GM23338 (cell line): ENCODE results near the gene TTC21B. TPM values are rescaled to one million over a fixed set of nuclear protein-coding genes. Genes with fewer than 3 reads are reported as not detected.

ENCODE experiments used
- ATAC-seq: fragments of 200-7000 bp; cut with Tn5 transposase; 3 replicates; pipeline ENCODE4 v1.9.1; 2020
- DNase-seq: peaks from one replicate; pipeline ENCODE4 v3.0.0-alpha.2; 2015; ENCODE audit warnings: low spot score
- H2AFZ ChIP-seq: fragments of 200-600 bp; sonication (generic); 2 replicates; pipeline ENCODE4 v1.8.0; 2016; ENCODE audit warnings: antibody characterized with exemption, mild to moderate bottlenecking, moderate library complexity
- H3F3A ChIP-seq: fragments of 200-600 bp; sonication (generic); replicated peaks from 2 replicates; pipeline ENCODE4 v1.8.0; 2017; ENCODE audit warnings: antibody characterized with exemption, mixed run types, low read depth
- H3K27ac ChIP-seq: fragments of 200-600 bp; sonication (generic); 2 replicates; pipeline ENCODE4 v1.6.1; 2016; ENCODE audit warnings: low read depth
- H3K27me3 ChIP-seq: fragments of 200-600 bp; sonication (generic); 2 replicates; pipeline ENCODE4 v1.8.0; 2016; ENCODE audit warnings: mild to moderate bottlenecking, mixed run types, moderate library complexity; ENCODE audit not compliant: insufficient read depth
- H3K36me3 ChIP-seq: fragments of 200-600 bp; sonication (generic); 2 replicates; pipeline ENCODE4 v1.8.0; 2016; ENCODE audit warnings: mild to moderate bottlenecking; ENCODE audit not compliant: insufficient read depth
- H3K4me1 ChIP-seq: fragments of 200-600 bp; sonication (generic); 2 replicates; pipeline ENCODE4 v1.8.0; 2016; ENCODE audit warnings: mild to moderate bottlenecking, moderate library complexity; ENCODE audit not compliant: insufficient read depth
- H3K4me2 ChIP-seq: fragments of 200-600 bp; sonication (generic); 2 replicates; pipeline ENCODE4 v1.7.1; 2017; ENCODE audit warnings: mixed run types
- H3K4me3 ChIP-seq: fragments of 200-600 bp; sonication (generic); 2 replicates; pipeline ENCODE4 v1.6.1; 2016; ENCODE audit warnings: mixed run types
- H3K79me2 ChIP-seq: fragments of 200-600 bp; sonication (generic); replicated peaks from 2 replicates; pipeline ENCODE4 v1.8.0; 2017; ENCODE audit warnings: mild to moderate bottlenecking; ENCODE audit not compliant: insufficient read depth
- H3K9me2 ChIP-seq: fragments of 200-600 bp; sonication (generic); 2 replicates; pipeline ENCODE4 v1.8.0; 2017; ENCODE audit not compliant: insufficient read depth
- H4K20me1 ChIP-seq: fragments of 200-600 bp; sonication (generic); replicated peaks from 2 replicates; pipeline ENCODE4 v1.8.0; 2017; ENCODE audit warnings: mild to moderate bottlenecking; ENCODE audit not compliant: insufficient read depth
- H3K27ac Mint-ChIP-seq: 2 replicates; pipeline ENCODE4 v1.8.0; 2020; ENCODE audit warnings: inconsistent platforms, mild to moderate bottlenecking, moderate library complexity, mixed read lengths
- H3K27me3 Mint-ChIP-seq: 3 replicates; pipeline ENCODE4 v1.8.0; 2022; ENCODE audit warnings: low read depth, mild to moderate bottlenecking, moderate library complexity, mixed read lengths, inconsistent platforms; ENCODE audit not compliant: insufficient read depth, poor library complexity
- H3K36me3 Mint-ChIP-seq: 3 replicates; pipeline ENCODE4 v1.8.0; 2021; ENCODE audit warnings: low read depth, mild to moderate bottlenecking, inconsistent platforms, moderate library complexity, mixed read lengths
- H3K4me1 Mint-ChIP-seq: 3 replicates; pipeline ENCODE4 v1.8.0; 2020; ENCODE audit warnings: mild to moderate bottlenecking, inconsistent platforms, mixed read lengths
- H3K4me3 Mint-ChIP-seq: 3 replicates; pipeline ENCODE4 v1.8.0; 2021; ENCODE audit warnings: moderate library complexity, mild to moderate bottlenecking, inconsistent platforms, mixed read lengths
- H3K9me3 Mint-ChIP-seq: 3 replicates; pipeline ENCODE4 v1.8.0; 2020; ENCODE audit warnings: moderate library complexity, mild to moderate bottlenecking, inconsistent platforms, mixed read lengths
- CREB1 ChIP-seq: fragments of 250-450 bp; sonication (Bioruptor Pico); IDR thresholded peaks from 2 replicates; pipeline ENCODE4 v1.5.0; 2020; ENCODE audit warnings: low read depth, mild to moderate bottlenecking, moderate library complexity
- EZH2phosphoT487 ChIP-seq: fragments of 200-600 bp; sonication (generic); IDR thresholded peaks from one replicate; pipeline ENCODE4 v1.8.1; 2018; ENCODE audit warnings: antibody characterized with exemption; ENCODE audit not compliant: unreplicated experiment
- JUNB ChIP-seq: IDR thresholded peaks from one replicate; pipeline ENCODE4 v1.6.1; 2016; ENCODE audit warnings: antibody characterized with exemption; ENCODE audit not compliant: unreplicated experiment
- NANOG ChIP-seq: IDR thresholded peaks from 2 replicates; pipeline ENCODE4 v1.6.1; 2016; ENCODE audit warnings: antibody characterized with exemption, borderline replicate concordance
- POLR2AphosphoS5 ChIP-seq: IDR thresholded peaks from 2 replicates; pipeline ENCODE4 v1.6.1; 2016; ENCODE audit warnings: antibody characterized with exemption, low read depth
- ZNF114 ChIP-seq: fragments of 250-450 bp; sonication (Bioruptor Pico); IDR thresholded peaks from 2 replicates; pipeline ENCODE4 v1.5.0; 2020; ENCODE audit warnings: mild to moderate bottlenecking, moderate library complexity
- ZNF331 ChIP-seq: fragments of 250-450 bp; sonication (Bioruptor Pico); IDR thresholded peaks from 2 replicates; pipeline ENCODE4 v1.5.0; 2020; ENCODE audit warnings: low read depth, mild to moderate bottlenecking, moderate library complexity
- polyA plus RNA-seq: library from polyadenylated mRNA; unstranded; fragments of >200 nt; fragmentation: Nextera tagmentation; extraction: Ambion mirVana; gene quantifications from 2 replicates; pipeline ENCODE4 v1.2.1, GENCODE V29; 2016
- total RNA-seq: library from RNA; depleted of rRNA; stranded (reverse); fragments of >200 nt; shearing (Covaris generic); gene quantifications from 2 replicates; pipeline ENCODE4 v1.2.3, GENCODE V29; 2014
- TF ChIP-seq, protein P1 (sequence below): IDR thresholded peaks from 2 replicates; pipeline ENCODE4 v1.6.1; 2016; ENCODE audit warnings: antibody characterized with exemption
- TF ChIP-seq, protein P2 (sequence below), 2 experiments: fragments of 200-600 bp in 1 of 2; sonication (generic) in 1 of 2; conservative IDR thresholded peaks; 2 replicates each; pipeline versions ENCODE4 v1.5.1 to v1.6.1; 2016 to 2017; ENCODE audit warnings: antibody characterized with exemption in 2 of 2, low read depth in 2 of 2, mild to moderate bottlenecking in 2 of 2, moderate library complexity in 1 of 2
- TF ChIP-seq, protein P3 (sequence below): fragments of 250-450 bp; sonication (Bioruptor Pico); IDR thresholded peaks from 2 replicates; pipeline ENCODE4 v1.5.0; 2020; ENCODE audit warnings: mild to moderate bottlenecking, moderate library complexity
- TF ChIP-seq, protein P4 (sequence below): IDR thresholded peaks from one replicate; pipeline ENCODE4 v1.6.1; 2018; ENCODE audit warnings: antibody characterized with exemption; ENCODE audit not compliant: unreplicated experiment

Gene TTC21B
- total and polyA plus RNA-seq, 2 experiments from 2014 or later, result 10.1 to 32.8 TPM

DNA sequence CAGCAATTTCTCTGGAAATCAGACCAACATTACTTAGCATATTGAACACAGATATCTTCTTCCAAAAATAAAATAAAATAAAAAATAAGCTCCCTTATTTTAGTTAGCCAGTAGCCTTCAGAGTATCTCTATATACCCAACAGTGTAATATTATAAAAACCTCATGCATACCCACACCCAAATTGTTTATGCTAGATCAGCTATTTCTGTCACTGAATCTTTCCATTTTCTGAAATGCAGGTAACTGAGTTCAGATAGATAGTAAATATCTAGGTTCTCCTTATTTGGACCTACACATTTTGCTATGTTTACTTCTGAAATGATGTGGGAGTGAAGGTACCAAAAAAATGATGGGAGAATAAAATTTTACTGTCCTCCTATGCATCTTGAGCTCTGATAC lies 39.9 kb downstream of the TTC21B start:
- Histone ChIP-seq H3K79me2 (no peaks in the 10 kb centered on the region), H4K20me1 (no peaks in the 10 kb centered on the region), H3K27me3 (no peaks in the 10 kb centered on the region), H2AFZ (no peak overlapping the region), H3K4me2 (no peak overlapping the region), H3K36me3 (peaks cover 20% of the 10 kb centered on the region; the same call in 1 of the 2 replicates), H3K4me1 (no peaks in the 10 kb centered on the region), H3K4me3 (no peak overlapping the region), H3K9me2 (no peaks in the 10 kb centered on the region), H3K27ac (no peak overlapping the region), H3F3A (no peaks in the 10 kb centered on the region)
- no peaks in the 10 kb centered on the region for H3K9me3 Mint-ChIP-seq
- peaks cover 3% of the 10 kb centered on the region for H3K27me3 Mint-ChIP-seq
- no peaks in the 10 kb centered on the region for H3K4me1 Mint-ChIP-seq
- TF ChIP-seq, protein P1, sequence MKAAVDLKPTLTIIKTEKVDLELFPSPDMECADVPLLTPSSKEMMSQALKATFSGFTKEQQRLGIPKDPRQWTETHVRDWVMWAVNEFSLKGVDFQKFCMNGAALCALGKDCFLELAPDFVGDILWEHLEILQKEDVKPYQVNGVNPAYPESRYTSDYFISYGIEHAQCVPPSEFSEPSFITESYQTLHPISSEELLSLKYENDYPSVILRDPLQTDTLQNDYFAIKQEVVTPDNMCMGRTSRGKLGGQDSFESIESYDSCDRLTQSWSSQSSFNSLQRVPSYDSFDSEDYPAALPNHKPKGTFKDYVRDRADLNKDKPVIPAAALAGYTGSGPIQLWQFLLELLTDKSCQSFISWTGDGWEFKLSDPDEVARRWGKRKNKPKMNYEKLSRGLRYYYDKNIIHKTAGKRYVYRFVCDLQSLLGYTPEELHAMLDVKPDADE, result no peak
- TF ChIP-seq NANOG (no peak), ZNF114 (CRISPR knock-in tag) (no peak), ZNF331 (CRISPR knock-in tag) (no peak), EZH2phosphoT487 (no peak), POLR2AphosphoS5 (no peak), JUNB (no peak), CREB1 (CRISPR knock-in tag) (no peak)
- TF ChIP-seq, protein P2, sequence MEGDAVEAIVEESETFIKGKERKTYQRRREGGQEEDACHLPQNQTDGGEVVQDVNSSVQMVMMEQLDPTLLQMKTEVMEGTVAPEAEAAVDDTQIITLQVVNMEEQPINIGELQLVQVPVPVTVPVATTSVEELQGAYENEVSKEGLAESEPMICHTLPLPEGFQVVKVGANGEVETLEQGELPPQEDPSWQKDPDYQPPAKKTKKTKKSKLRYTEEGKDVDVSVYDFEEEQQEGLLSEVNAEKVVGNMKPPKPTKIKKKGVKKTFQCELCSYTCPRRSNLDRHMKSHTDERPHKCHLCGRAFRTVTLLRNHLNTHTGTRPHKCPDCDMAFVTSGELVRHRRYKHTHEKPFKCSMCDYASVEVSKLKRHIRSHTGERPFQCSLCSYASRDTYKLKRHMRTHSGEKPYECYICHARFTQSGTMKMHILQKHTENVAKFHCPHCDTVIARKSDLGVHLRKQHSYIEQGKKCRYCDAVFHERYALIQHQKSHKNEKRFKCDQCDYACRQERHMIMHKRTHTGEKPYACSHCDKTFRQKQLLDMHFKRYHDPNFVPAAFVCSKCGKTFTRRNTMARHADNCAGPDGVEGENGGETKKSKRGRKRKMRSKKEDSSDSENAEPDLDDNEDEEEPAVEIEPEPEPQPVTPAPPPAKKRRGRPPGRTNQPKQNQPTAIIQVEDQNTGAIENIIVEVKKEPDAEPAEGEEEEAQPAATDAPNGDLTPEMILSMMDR (conservative IDR thresholded peaks at IDR 0.05; ENCODE audit: low read depth in 2 of 2), result no peak
- TF ChIP-seq, protein P3, sequence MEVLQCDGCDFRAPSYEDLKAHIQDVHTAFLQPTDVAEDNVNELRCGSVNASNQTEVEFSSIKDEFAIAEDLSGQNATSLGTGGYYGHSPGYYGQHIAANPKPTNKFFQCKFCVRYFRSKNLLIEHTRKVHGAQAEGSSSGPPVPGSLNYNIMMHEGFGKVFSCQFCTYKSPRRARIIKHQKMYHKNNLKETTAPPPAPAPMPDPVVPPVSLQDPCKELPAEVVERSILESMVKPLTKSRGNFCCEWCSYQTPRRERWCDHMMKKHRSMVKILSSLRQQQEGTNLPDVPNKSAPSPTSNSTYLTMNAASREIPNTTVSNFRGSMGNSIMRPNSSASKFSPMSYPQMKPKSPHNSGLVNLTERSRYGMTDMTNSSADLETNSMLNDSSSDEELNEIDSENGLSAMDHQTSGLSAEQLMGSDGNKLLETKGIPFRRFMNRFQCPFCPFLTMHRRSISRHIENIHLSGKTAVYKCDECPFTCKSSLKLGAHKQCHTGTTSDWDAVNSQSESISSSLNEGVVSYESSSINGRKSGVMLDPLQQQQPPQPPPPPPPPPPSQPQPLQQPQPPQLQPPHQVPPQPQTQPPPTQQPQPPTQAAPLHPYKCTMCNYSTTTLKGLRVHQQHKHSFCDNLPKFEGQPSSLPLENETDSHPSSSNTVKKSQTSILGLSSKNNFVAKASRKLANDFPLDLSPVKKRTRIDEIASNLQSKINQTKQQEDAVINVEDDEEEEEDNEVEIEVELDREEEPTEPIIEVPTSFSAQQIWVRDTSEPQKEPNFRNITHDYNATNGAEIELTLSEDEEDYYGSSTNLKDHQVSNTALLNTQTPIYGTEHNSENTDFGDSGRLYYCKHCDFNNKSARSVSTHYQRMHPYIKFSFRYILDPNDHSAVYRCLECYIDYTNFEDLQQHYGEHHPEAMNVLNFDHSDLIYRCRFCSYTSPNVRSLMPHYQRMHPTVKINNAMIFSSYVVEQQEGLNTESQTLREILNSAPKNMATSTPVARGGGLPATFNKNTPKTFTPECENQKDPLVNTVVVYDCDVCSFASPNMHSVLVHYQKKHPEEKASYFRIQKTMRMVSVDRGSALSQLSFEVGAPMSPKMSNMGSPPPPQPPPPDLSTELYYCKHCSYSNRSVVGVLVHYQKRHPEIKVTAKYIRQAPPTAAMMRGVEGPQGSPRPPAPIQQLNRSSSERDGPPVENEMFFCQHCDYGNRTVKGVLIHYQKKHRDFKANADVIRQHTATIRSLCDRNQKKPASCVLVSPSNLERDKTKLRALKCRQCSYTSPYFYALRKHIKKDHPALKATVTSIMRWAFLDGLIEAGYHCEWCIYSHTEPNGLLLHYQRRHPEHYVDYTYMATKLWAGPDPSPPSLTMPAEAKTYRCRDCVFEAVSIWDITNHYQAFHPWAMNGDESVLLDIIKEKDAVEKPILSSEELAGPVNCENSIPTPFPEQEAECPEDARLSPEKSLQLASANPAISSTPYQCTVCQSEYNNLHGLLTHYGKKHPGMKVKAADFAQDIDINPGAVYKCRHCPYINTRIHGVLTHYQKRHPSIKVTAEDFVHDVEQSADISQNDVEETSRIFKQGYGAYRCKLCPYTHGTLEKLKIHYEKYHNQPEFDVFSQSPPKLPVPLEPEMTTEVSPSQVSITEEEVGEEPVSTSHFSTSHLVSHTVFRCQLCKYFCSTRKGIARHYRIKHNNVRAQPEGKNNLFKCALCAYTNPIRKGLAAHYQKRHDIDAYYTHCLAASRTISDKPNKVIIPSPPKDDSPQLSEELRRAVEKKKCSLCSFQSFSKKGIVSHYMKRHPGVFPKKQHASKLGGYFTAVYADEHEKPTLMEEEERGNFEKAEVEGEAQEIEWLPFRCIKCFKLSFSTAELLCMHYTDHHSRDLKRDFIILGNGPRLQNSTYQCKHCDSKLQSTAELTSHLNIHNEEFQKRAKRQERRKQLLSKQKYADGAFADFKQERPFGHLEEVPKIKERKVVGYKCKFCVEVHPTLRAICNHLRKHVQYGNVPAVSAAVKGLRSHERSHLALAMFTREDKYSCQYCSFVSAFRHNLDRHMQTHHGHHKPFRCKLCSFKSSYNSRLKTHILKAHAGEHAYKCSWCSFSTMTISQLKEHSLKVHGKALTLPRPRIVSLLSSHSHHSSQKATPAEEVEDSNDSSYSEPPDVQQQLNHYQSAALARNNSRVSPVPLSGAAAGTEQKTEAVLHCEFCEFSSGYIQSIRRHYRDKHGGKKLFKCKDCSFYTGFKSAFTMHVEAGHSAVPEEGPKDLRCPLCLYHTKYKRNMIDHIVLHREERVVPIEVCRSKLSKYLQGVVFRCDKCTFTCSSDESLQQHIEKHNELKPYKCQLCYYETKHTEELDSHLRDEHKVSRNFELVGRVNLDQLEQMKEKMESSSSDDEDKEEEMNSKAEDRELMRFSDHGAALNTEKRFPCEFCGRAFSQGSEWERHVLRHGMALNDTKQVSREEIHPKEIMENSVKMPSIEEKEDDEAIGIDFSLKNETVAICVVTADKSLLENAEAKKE, result no peak
- TF ChIP-seq, protein P4, sequence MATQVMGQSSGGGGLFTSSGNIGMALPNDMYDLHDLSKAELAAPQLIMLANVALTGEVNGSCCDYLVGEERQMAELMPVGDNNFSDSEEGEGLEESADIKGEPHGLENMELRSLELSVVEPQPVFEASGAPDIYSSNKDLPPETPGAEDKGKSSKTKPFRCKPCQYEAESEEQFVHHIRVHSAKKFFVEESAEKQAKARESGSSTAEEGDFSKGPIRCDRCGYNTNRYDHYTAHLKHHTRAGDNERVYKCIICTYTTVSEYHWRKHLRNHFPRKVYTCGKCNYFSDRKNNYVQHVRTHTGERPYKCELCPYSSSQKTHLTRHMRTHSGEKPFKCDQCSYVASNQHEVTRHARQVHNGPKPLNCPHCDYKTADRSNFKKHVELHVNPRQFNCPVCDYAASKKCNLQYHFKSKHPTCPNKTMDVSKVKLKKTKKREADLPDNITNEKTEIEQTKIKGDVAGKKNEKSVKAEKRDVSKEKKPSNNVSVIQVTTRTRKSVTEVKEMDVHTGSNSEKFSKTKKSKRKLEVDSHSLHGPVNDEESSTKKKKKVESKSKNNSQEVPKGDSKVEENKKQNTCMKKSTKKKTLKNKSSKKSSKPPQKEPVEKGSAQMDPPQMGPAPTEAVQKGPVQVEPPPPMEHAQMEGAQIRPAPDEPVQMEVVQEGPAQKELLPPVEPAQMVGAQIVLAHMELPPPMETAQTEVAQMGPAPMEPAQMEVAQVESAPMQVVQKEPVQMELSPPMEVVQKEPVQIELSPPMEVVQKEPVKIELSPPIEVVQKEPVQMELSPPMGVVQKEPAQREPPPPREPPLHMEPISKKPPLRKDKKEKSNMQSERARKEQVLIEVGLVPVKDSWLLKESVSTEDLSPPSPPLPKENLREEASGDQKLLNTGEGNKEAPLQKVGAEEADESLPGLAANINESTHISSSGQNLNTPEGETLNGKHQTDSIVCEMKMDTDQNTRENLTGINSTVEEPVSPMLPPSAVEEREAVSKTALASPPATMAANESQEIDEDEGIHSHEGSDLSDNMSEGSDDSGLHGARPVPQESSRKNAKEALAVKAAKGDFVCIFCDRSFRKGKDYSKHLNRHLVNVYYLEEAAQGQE, result no peak
- no peak for DNase-seq
- H3K4me3 Mint-ChIP-seq, result no peak overlapping the region
- ATAC-seq, result no peak
- peaks cover 30% of the 10 kb centered on the region; the same call in 2 of the 3 replicates for H3K36me3 Mint-ChIP-seq
- H3K27ac Mint-ChIP-seq, result no peak overlapping the region
